IMR-90 (cell line): ENCODE measurements around the gene STX16. TPM values are rescaled to one million over a fixed set of nuclear protein-coding genes. Genes with fewer than 3 reads are reported as not detected.

ENCODE experiments used
- ATAC-seq: fragments of 200-7000 bp; cut with Tn5 transposase; 2 replicates; pipeline ENCODE4 v1.9.1; 2020; ENCODE audit warnings: low read depth, mild to moderate bottlenecking, moderate library complexity
- BruUV-seq: library from RNA; stranded (reverse); fragments of 400-500 nt; replicated peaks from 2 replicates; lab custom pipeline; 2021; lab: Mats Ljungman, UMichigan
- CTCF ChIA-PET: fragments of 300-600 bp; formaldehyde crosslinking; extraction: SDS; loops from one replicate; lab custom pipeline; 2021; ENCODE audit warnings: antibody characterized with exemption; lab: Yijun Ruan, JAX
- POLR2A ChIA-PET: fragments of 300-600 bp; sonication (Branson Sonifier 250); formaldehyde crosslinking; loops from one replicate; lab custom pipeline; 2022; ENCODE audit warnings: antibody characterized with exemption; ENCODE audit not compliant: unreplicated experiment; lab: Charles Lee
- DNase-seq: peaks from one replicate; pipeline ENCODE4 v3.0.0; 2013
- H2AFZ ChIP-seq: replicated peaks from 2 replicates; pipeline ENCODE3; 2013; ENCODE audit warnings: low read length, mild to moderate bottlenecking; ENCODE audit not compliant: poor library complexity
- H2AK5ac ChIP-seq: 2 replicates; pipeline ENCODE4 v1.6.1; 2013; ENCODE audit warnings: low read depth, low read length, inconsistent platforms
- H2AK9ac ChIP-seq: replicated peaks from 2 replicates; pipeline ENCODE3; 2013; ENCODE audit warnings: mild to moderate bottlenecking, low read depth, low read length, moderate library complexity; ENCODE audit not compliant: poor library complexity
- H2BK120ac ChIP-seq: 2 replicates; pipeline ENCODE4 v1.6.1; 2013; ENCODE audit warnings: low read depth, low read length, inconsistent platforms
- H2BK15ac ChIP-seq: 3 replicates; pipeline ENCODE4 v1.6.1; 2013; ENCODE audit warnings: low read depth, low read length, inconsistent platforms
- H2BK20ac ChIP-seq: 2 replicates; pipeline ENCODE4 v1.6.1; 2013; ENCODE audit warnings: low read depth, mild to moderate bottlenecking, inconsistent platforms, low read length, moderate library complexity
- H2BK5ac ChIP-seq: 2 replicates; pipeline ENCODE4 v1.6.1; 2013; ENCODE audit warnings: mild to moderate bottlenecking, low read depth, low read length, inconsistent platforms; ENCODE audit not compliant: poor library complexity, severe bottlenecking
- H3K14ac ChIP-seq: replicated peaks from 2 replicates; pipeline ENCODE4 v1.6.1; 2013; ENCODE audit warnings: low read depth, low read length, inconsistent platforms
- H3K18ac ChIP-seq: 2 replicates; pipeline ENCODE4 v1.6.1; 2013; ENCODE audit warnings: low read depth, low read length, control low read depth
- H3K23ac ChIP-seq: 2 replicates; pipeline ENCODE4 v1.6.1; 2013; ENCODE audit warnings: low read depth, low read length, inconsistent platforms
- H3K27ac ChIP-seq: 2 replicates; pipeline ENCODE4 v1.5.1; 2013; ENCODE audit warnings: mild to moderate bottlenecking, control low read depth, low read length; ENCODE audit not compliant: insufficient read depth
- H3K27me3 ChIP-seq: 2 replicates; pipeline ENCODE4 v1.6.1; 2013; ENCODE audit warnings: low read length; ENCODE audit not compliant: control insufficient read depth, insufficient read depth
- H3K36me3 ChIP-seq: 2 replicates; pipeline ENCODE4 v1.6.1; 2013; ENCODE audit warnings: low read length, mixed read lengths; ENCODE audit not compliant: control insufficient read depth, insufficient read depth
- H3K4ac ChIP-seq: 2 replicates; pipeline ENCODE4 v1.6.1; 2013; ENCODE audit warnings: low read depth, low read length, inconsistent platforms
- H3K4me1 ChIP-seq: 2 replicates; pipeline ENCODE4 v1.6.1; 2013; ENCODE audit warnings: low read length, mixed read lengths; ENCODE audit not compliant: control insufficient read depth, insufficient read depth
- H3K4me2 ChIP-seq: 2 replicates; pipeline ENCODE4 v1.6.1; 2013; ENCODE audit warnings: low read depth, mild to moderate bottlenecking, control low read depth, low read length, moderate library complexity
- H3K4me3 ChIP-seq: 2 replicates; pipeline ENCODE4 v1.5.1; 2013; ENCODE audit warnings: low read depth, mild to moderate bottlenecking, control low read depth, low read length, moderate library complexity; ENCODE audit not compliant: insufficient read depth
- H3K56ac ChIP-seq: 2 replicates; pipeline ENCODE4 v1.6.1; 2013; ENCODE audit warnings: low read length, inconsistent platforms; ENCODE audit not compliant: insufficient read depth; ENCODE audit errors: extremely low read depth
- H3K79me1 ChIP-seq, 2 experiments: 2 replicates each; pipeline ENCODE4 v1.6.1; 2013; ENCODE audit warnings: low read length in 2 of 2, inconsistent platforms in 1 of 2, low read depth in 1 of 2
- H3K9ac ChIP-seq: 2 replicates; pipeline ENCODE4 v1.6.1; 2013; ENCODE audit warnings: low read depth, low read length, control low read depth
- H3K9me1 ChIP-seq: 2 replicates; pipeline ENCODE4 v1.6.1; 2013; ENCODE audit warnings: low read length, inconsistent platforms; ENCODE audit not compliant: insufficient read depth
- H3K9me3 ChIP-seq: 2 replicates; pipeline ENCODE4 v1.6.1; 2013; ENCODE audit warnings: low read length; ENCODE audit not compliant: control insufficient read depth, insufficient read depth
- H4K20me1 ChIP-seq: 2 replicates; pipeline ENCODE4 v1.6.1; 2013; ENCODE audit warnings: low read length, inconsistent platforms; ENCODE audit not compliant: insufficient read depth
- H4K5ac ChIP-seq: 2 replicates; pipeline ENCODE4 v1.6.1; 2013; ENCODE audit warnings: mild to moderate bottlenecking, low read depth, low read length, control low read depth
- H4K8ac ChIP-seq, 2 experiments: 2 replicates each; pipeline ENCODE4 v1.6.1; 2013; ENCODE audit warnings: low read depth in 2 of 2, low read length in 2 of 2, control low read depth in 1 of 2, inconsistent platforms in 1 of 2
- H4K91ac ChIP-seq: 2 replicates; pipeline ENCODE4 v1.6.1; 2013; ENCODE audit warnings: low read depth, low read length, inconsistent platforms; ENCODE audit not compliant: insufficient read depth
- BHLHE40 ChIP-seq: fragments of 150-350 bp; IDR thresholded peaks from 2 replicates; pipeline ENCODE4 v1.6.1; 2016; ENCODE audit warnings: mild to moderate bottlenecking, low read depth, low read length
- CEBPB ChIP-seq: IDR thresholded peaks from 2 replicates; pipeline ENCODE4 v1.6.1; 2012; ENCODE audit warnings: low read depth, low read length, improper control_type of control experiment
- CHD1 ChIP-seq: IDR thresholded peaks from 2 replicates; pipeline ENCODE4 v1.6.1; 2012; ENCODE audit warnings: low read depth, low read length, improper control_type of control experiment
- FOS ChIP-seq: fragments of 150-350 bp; IDR thresholded peaks from 2 replicates; pipeline ENCODE4 v1.6.1; 2016; ENCODE audit warnings: low read depth, low read length
- MAFK ChIP-seq: IDR thresholded peaks from 2 replicates; pipeline ENCODE4 v1.6.1; 2012; ENCODE audit warnings: low read depth, low read length, improper control_type of control experiment
- MAZ ChIP-seq: IDR thresholded peaks from 2 replicates; pipeline ENCODE4 v1.6.1; 2012; ENCODE audit warnings: low read depth, mild to moderate bottlenecking, low read length, improper control_type of control experiment, moderate library complexity, borderline replicate concordance
- MXI1 ChIP-seq: IDR thresholded peaks from 2 replicates; pipeline ENCODE4 v1.6.1; 2012; ENCODE audit warnings: low read depth, mild to moderate bottlenecking, low read length, moderate library complexity, borderline replicate concordance
- NFE2L2 ChIP-seq: fragments of 150-350 bp; IDR thresholded peaks from 2 replicates; pipeline ENCODE4 v1.6.1; 2016; ENCODE audit warnings: low read depth, mild to moderate bottlenecking, low read length
- POLR2A ChIP-seq: IDR thresholded peaks from 2 replicates; pipeline ENCODE4 v1.6.1; 2012; ENCODE audit warnings: mild to moderate bottlenecking, low read depth, low read length
- RAD21 ChIP-seq: IDR thresholded peaks from 2 replicates; pipeline ENCODE4 v1.6.1; 2012; ENCODE audit warnings: low read length, improper control_type of control experiment
- RCOR1 ChIP-seq: IDR thresholded peaks from 2 replicates; pipeline ENCODE4 v1.6.1; 2012; ENCODE audit warnings: mild to moderate bottlenecking, low read length, improper control_type of control experiment; ENCODE audit not compliant: insufficient replicate concordance
- RFX5 ChIP-seq: IDR thresholded peaks from 2 replicates; pipeline ENCODE4 v1.8.0; 2012; ENCODE audit warnings: low read depth, mild to moderate bottlenecking, low read length, moderate library complexity
- SMC3 ChIP-seq: fragments of 150-350 bp; IDR thresholded peaks from 2 replicates; pipeline ENCODE4 v1.6.1; 2016; ENCODE audit warnings: low read depth, mild to moderate bottlenecking, antibody characterized with exemption, low read length, moderate library complexity
- WGBS, 2 experiments: methylation state at CpG; one replicate each; pipeline versions ENCODE4 v1.1.5 to v1.1.7; 2013; ENCODE audit warnings: missing lambda C conversion rate in 2 of 2; ENCODE audit not compliant: insufficient read length in 1 of 2; ENCODE audit errors: extremely low coverage in 2 of 2; 5-methylcytosine and 5-hydroxymethylcytosine counted together
- dilution Hi-C: fragments of 300-500 bp; cut with HindIII; formaldehyde crosslinking; loops from one replicate; pipeline ENCODE4 v1.14.3; 2018; ENCODE audit warnings: low sequenced_read_pairs; ENCODE audit not compliant: unreplicated experiment
- in situ Hi-C: fragments of 300-500 bp; cut with MboI; formaldehyde crosslinking; loops from 3 replicates; pipeline ENCODE4 v1.14.3; 2019; ENCODE audit warnings: low sequenced_read_pairs, inconsistent platforms, mixed read lengths
- intact Hi-C: fragments of 100-400 bp; cut with micrococcal nuclease; formaldehyde crosslinking; loops from 2 replicates; pipeline ENCODE4 v1.10.0; 2022
- polyA plus RNA-seq, 3 experiments: library from polyadenylated mRNA; depleted of rRNA; stranded (reverse); fragments of >200 nt; gene quantifications; 2 replicates each; pipeline ENCODE4 v1.2.3, GENCODE V29; 2012; ENCODE audit warnings: low replicate concordance in 1 of 3
- total RNA-seq: library from RNA; depleted of rRNA; stranded (reverse); fragments of >200 nt; gene quantifications from 2 replicates; pipeline ENCODE4 v1.2.3, GENCODE V29; 2012
- TF ChIP-seq, protein P1 (sequence below): conservative IDR thresholded peaks from 2 replicates; pipeline ENCODE4 v1.5.1; 2012; ENCODE audit warnings: mild to moderate bottlenecking, low read depth, low read length, improper control_type of control experiment
- TF ChIP-seq, protein P2 (sequence below): fragments of 150-350 bp; IDR thresholded peaks from 2 replicates; pipeline ENCODE4 v1.6.1; 2017; ENCODE audit warnings: mild to moderate bottlenecking, antibody characterized with exemption, low read length, low read depth
- TF ChIP-seq, protein P3 (sequence below): fragments of 150-350 bp; IDR thresholded peaks from 2 replicates; pipeline ENCODE4 v1.6.1; 2016; ENCODE audit warnings: low read depth, mild to moderate bottlenecking, low read length, moderate library complexity, borderline replicate concordance

The STX16 gene
- total and polyA plus RNA-seq, 2 of the 4 experiments (the other 2 are of a cell fraction): 26.9 to 58.2 TPM

DNA sequence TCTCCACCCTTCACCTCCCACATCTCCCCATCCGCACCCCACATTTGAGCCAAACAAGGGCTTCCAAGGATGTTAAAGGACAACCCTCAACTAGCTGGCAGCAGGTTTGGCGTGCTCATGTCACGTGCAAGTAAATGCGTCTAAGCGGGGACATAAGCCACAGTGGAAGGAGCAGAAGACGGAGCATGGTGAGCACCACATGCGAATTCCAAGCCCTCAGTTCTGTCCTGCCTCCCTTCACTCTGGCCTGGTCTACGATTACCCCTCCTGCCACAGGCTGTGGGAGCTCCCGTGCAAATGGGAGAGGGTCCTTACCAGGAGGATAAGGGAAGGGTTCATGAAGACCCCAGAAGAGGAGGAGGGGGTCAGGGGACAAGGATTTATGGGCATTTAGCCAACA lies 44.9 kb upstream of the STX16 start:
- ChIA-PET CTCF (no interaction called here), POLR2A (no interaction called here)
- 0 out of 2 replicates have a peak, but pooled peaks cover 7% of the 10 kb centered on the region for H3K9me1 ChIP-seq
- no peak overlapping the region for H2AK9ac ChIP-seq
- no peak overlapping the region for H4K91ac ChIP-seq
- DNase-seq (no peak), ATAC-seq (no peak)
- no peak overlapping the region for H2BK20ac ChIP-seq
- no peak overlapping the region for H3K9ac ChIP-seq
- H4K5ac ChIP-seq: no peak overlapping the region
- H3K27me3 ChIP-seq: no peaks in the 10 kb centered on the region; the same call in 1 of the 2 replicates
- peaks cover 5% of the 10 kb centered on the region for H3K4me1 ChIP-seq
- H2BK120ac ChIP-seq: no peak overlapping the region; the same call in 1 of the 2 replicates
- H3K27ac ChIP-seq: no peak overlapping the region
- H3K56ac ChIP-seq: no peak overlapping the region
- H3K36me3 ChIP-seq: no peaks in the 10 kb centered on the region
- in situ Hi-C loops (no loop called here), dilution Hi-C loops (no loop called here), intact Hi-C loops (no loop called here)
- no peak overlapping the region for H2AK5ac ChIP-seq
- no peak overlapping the region for H3K4ac ChIP-seq
- H3K79me1 ChIP-seq: no peaks in the 10 kb centered on the region
- no TSS peak for BruUV-seq
- no peak overlapping the region for H4K8ac ChIP-seq
- H4K20me1 ChIP-seq: no peaks in the 10 kb centered on the region
- H2AFZ ChIP-seq: no peak overlapping the region
- H2BK15ac ChIP-seq: no peak overlapping the region
- no peak overlapping the region for H3K18ac ChIP-seq
- H3K4me2 ChIP-seq: no peak overlapping the region
- H3K14ac ChIP-seq: no peak overlapping the region
- no peak overlapping the region for H3K4me3 ChIP-seq
- TF ChIP-seq, protein P1, sequence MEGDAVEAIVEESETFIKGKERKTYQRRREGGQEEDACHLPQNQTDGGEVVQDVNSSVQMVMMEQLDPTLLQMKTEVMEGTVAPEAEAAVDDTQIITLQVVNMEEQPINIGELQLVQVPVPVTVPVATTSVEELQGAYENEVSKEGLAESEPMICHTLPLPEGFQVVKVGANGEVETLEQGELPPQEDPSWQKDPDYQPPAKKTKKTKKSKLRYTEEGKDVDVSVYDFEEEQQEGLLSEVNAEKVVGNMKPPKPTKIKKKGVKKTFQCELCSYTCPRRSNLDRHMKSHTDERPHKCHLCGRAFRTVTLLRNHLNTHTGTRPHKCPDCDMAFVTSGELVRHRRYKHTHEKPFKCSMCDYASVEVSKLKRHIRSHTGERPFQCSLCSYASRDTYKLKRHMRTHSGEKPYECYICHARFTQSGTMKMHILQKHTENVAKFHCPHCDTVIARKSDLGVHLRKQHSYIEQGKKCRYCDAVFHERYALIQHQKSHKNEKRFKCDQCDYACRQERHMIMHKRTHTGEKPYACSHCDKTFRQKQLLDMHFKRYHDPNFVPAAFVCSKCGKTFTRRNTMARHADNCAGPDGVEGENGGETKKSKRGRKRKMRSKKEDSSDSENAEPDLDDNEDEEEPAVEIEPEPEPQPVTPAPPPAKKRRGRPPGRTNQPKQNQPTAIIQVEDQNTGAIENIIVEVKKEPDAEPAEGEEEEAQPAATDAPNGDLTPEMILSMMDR: no peak
- TF ChIP-seq RFX5 (no peak), NFE2L2 (no peak), RAD21 (no peak), MXI1 (no peak), BHLHE40 (no peak), SMC3 (no peak), CHD1 (no peak), CEBPB (no peak), MAFK (no peak), RCOR1 (no peak), MAZ (no peak), POLR2A (no peak), FOS (no peak)
- TF ChIP-seq, protein P2, sequence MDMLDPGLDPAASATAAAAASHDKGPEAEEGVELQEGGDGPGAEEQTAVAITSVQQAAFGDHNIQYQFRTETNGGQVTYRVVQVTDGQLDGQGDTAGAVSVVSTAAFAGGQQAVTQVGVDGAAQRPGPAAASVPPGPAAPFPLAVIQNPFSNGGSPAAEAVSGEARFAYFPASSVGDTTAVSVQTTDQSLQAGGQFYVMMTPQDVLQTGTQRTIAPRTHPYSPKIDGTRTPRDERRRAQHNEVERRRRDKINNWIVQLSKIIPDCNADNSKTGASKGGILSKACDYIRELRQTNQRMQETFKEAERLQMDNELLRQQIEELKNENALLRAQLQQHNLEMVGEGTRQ: no peak
- TF ChIP-seq, protein P3, sequence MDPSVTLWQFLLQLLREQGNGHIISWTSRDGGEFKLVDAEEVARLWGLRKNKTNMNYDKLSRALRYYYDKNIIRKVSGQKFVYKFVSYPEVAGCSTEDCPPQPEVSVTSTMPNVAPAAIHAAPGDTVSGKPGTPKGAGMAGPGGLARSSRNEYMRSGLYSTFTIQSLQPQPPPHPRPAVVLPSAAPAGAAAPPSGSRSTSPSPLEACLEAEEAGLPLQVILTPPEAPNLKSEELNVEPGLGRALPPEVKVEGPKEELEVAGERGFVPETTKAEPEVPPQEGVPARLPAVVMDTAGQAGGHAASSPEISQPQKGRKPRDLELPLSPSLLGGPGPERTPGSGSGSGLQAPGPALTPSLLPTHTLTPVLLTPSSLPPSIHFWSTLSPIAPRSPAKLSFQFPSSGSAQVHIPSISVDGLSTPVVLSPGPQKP: no peak
- no peaks in the 10 kb centered on the region for H3K9me3 ChIP-seq
- no peak overlapping the region for H2BK5ac ChIP-seq
- 94% methylated on average over 5 of the region's 9 CpGs; no CpG with 5 or more reads in 1 of the 2 experiments for WGBS, 2 experiments
- H3K23ac ChIP-seq: no peak overlapping the region
